GM18907 (cell line): ENCODE data around the gene CCNJL.

Experiments
- ATAC-seq: cut with Tn5 transposase; IDR thresholded peaks from one replicate; pipeline ENCODE4 v1.9.1; 2021; ENCODE audit warnings: mild to moderate bottlenecking, moderate library complexity; ENCODE audit not compliant: unreplicated experiment

The CCNJL gene

DNA sequence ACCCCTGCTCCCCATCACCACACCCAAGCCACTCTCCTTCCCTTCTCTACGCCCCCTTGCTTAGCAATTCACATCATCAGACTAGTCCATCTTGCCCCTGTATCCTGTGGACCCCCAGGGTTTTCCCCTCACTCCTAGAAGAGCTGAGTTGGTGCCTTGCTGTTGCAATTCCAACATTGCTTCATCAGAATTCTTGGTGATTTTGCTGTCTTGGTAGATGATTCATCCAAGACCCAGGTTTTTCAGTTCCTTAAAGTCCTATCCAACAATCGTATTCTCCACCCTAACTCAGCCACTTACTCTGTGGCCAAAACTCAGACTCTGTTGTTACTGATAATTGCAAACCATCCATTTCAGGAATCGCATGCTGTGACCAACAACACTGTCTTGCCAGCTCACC lies 21.4 kb upstream of the CCNJL start:
- ATAC-seq, result no peak

DNA sequence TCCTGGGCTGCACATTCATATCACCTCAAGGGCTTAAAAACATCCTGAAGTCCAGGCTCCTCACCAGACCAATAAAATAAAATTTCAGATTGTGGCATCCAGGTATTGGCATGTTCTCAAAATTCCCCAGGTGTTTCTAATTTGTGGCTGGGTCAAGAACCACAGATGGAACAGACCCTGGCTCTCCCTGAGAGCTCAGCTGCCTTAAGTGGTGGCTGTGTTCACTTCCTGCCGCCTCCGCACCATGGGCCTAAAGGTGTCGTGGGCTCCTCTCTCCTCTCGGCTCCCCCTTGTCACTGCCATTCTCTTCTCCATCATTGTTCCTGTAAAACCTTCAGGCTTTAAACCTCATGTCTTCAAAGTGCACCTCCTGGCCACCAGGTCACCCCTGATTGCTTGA lies 17.8 kb upstream of the CCNJL start:
- ATAC-seq, result no peak

DNA sequence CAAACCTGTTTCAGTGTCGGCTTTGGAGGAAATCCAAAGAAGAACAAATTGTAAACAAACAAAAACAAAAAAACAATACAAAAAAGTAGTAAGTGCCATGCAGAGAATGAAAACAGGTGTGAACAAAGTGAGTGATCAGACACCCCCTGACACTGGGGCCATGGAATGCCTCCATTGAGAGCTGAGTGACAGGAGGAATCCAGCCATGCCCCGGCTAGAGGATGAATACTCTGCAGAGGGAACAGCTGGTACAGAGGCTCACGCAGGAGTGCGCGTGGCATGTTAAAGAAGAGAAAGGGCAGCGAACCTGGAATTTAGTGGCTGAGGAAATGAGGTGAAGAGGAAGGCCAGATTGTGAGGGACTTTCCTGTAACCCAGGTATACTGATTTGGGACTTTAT lies 15.5 kb upstream of the CCNJL start:
- ATAC-seq, result no peak

DNA sequence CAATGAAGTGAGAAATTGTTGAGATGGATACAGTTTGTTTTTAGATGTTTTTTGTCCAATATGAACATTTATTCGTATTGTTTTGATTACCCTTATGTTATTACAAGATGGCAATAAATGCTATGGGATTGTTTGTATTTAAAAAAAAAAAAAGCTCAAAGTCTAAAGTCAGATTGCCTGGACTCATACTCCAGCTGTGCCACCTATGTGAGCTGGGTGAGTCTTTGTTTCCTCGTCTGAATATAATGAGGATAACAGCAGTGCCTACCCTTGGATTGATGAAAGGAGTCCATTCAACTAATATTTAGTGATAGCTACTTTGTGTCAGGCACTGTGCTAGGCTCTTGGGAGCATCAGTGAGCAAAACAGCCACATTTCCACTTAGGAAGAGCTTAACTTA lies 14.6 kb upstream of the CCNJL start:
- no peak for ATAC-seq

DNA sequence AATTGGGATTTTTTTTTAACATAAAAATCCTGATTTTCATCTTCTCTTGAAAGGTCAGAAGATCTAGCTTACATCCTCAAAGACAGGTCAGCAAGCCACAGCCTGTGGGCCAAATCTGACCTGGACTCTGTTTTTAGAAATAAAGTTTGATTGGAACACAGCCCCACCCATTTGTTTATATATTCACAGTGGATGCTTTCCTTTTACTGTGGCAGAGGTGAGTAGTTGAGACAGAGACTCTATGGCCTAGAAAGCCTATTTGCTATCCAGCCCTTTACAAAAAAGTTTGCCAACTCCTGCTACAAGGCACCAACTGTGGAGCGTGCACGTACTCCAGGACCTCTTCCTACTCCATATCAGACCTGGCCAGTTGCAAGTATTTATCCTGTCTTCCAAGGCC lies 13.4 kb upstream of the CCNJL start:
- ATAC-seq, result no peak

DNA sequence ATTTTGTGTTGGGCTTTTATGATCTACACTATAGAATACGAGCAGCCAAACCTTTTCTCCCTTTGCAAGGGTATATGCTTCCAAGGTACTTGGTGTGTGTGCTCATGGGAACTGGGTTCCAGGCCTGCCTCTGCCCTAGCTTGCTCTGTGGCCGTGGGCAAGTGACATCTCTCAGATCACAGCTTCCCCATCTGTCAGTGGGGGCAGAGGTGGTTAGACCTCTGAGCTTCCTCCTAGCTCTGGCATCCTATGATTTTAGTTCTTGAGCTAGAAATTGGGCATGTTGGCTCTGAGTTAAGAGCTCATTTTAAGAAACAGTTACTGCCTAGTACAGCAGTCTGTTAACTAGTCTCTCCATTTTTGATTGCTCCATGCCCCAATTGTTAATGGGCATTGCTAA lies 12.5 kb upstream of the CCNJL start:
- ATAC-seq, result no peak

DNA sequence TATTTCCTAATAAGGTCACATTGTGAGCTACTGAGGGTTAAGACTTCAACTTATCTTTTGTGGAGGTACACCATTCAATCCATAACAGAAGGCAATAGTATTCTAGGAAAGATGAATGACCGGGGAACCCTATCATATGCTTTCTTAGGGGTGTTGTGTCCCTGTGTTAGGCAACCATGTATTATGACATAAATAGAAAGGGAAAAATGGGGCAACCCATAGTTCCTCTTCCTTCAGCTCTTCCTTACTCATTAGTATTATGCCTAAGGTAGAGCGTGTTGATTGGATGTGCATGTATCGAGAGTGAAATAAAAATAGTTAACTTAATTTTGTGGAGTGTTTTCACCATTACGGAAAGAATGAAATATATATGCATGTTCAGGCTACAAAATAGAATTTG lies 6.0 kb upstream of the CCNJL start:
- no peak for ATAC-seq

DNA sequence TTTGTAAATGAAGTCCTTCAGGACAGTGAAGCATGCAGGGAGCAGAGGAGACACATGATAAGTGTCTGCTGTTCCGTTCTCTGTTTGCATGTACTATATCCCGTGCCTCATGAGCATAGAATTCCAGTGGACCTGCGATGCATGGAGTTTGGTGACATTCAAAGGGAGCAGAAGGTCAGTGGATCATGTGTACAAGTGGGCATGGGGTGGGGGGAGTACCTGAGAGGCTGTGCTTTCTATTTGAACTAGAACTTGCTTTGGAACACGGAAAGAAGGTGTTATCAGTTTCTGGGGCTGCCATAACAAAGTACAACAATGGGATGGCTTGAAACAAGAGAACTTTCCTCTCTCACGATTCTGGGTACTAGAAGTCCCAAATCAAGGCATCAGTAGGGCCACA lies 5.1 kb upstream of the CCNJL start:
- ATAC-seq, result no peak

DNA sequence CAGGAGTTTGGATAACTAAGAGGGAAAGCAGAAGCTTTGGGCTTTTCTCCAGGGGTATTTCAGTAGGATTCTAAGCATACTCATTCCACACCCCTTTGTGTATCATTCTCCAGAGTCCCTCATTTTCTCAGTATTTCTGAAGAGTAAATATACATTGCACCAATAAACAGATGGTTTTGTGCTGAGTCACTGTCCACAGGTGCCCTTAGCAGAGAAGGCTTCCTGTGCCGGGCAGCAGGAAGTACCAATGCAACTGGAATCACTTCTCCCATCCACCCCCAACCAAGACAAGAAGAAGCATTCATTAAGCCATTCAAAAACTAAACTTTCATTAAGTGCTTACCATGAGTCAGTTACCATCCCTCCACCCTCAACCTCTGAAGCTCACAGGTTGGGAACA lies 3.6 kb upstream of the CCNJL start:
- no peak for ATAC-seq

DNA sequence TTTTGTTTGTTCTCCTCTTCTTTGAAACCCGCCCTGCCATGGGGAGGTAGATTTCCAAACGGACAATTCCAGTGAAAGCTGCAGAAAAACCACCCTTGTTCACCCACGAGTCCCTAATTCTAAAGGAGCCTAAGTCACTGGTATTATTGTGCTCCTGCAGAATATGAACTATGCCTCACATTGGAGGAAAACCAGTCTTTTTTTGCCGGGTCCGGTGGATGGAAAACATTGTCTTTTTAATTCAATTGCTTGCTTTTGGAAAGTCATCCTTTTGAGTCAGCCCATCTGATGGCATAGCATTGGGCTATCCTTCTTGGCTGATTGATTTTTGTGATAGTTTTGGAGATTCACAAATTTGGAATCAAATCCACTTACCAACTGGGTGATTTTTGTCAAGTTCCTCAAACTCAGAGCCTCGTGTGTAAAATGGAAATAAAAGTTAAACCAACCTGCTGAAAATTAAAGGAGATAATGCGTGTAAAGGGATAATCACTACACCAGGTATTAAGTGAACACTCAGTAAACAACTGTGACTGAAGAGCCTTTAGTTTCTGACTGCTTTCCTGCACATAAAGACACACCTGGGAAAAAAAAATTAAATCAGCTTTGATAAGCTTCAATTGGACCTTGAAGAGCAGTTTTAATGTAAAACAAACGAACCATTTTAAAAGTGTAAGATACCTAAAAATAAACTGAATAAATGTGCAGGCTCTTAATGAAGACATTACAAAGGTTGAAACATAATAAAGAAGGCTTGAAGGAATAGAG lies 780 bp upstream of the CCNJL start:
- no peak for ATAC-seq

DNA sequence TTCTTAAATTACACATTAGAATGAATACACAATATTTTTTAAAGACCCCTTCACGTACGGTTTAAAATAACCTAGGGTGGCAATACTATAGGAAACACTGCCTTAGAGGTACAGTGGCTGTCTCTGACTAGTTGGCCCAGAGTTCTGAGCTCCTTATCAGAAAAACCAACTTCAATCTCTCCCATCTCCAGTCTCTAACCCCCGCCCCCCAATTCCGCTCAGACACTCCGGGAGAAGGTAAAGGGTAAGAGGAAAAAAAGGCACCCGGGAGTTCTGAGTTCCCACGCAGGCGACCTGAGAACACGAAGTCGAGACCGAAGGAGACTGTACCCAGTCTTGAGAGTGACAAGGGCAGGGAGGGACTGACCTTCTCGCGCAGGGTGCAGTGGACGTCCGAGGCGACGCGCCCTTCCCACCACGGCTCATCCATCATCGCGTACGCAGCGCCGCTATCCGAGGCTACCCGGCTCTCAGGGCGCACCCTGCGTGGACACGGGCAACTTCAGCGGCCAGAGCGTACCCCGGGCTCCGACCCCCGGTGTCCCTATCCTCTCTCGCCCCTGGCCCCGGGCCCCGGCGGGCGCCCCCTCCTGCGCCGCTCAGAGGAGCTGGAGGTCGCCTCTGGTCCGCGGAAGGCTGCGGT lies 752 bp downstream of the CCNJL start:
- ATAC-seq, result peak; percentile 16

DNA sequence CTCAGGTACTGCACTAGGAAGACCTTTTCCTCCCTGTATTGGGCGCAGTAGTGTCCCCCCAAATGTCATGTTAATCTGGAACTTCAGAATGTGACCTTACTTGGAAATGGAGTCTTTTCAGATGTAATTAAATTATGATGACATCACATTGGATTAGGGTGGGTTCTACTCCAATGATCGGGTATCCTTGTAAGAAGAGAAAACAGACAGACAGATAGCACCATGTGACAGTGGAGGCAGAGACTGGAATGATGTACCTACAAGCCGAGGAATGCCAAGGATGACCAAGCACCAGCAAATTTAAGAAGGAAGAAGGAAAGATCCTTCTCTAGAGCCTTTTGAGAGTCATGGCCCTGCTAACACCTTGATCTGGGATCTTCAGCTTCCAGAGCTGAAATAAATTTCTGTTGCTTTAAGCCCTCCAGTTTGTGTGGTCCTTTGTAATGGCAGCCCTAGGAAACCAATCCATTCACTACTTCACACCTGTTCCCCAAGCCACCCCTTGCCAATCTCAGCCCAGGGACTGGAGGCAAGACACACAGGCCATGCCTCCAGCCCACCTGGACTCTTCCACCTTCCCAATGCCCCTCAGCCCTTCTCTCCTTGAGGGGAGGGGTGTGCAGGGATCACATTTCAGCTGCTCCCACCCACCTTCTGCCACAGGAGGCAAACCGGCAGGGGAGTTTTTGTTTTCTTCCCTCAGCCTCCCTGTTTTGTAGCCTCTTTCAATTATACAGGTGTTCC lies 1.6 kb downstream of the CCNJL start:
- ATAC-seq, result no peak

DNA sequence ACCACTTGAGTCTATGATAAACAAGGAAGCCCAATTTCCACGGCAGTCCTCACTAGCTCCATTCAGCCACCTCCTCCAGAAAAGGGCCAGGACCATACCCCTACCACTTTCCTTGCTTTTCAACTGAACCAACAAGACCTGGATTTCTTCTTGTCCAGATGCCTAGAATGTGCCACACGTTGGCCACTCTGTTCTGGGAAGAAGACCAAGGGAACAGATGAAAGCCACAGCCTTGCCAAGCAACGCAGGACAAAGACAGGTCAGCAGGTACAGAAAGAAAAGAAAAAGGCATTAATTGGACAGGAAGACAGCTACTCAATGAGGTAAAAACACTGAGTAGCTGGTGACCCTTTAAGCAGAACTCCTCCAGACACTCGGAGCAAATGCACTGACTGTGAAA lies 2.2 kb downstream of the CCNJL start:
- no peak for ATAC-seq

DNA sequence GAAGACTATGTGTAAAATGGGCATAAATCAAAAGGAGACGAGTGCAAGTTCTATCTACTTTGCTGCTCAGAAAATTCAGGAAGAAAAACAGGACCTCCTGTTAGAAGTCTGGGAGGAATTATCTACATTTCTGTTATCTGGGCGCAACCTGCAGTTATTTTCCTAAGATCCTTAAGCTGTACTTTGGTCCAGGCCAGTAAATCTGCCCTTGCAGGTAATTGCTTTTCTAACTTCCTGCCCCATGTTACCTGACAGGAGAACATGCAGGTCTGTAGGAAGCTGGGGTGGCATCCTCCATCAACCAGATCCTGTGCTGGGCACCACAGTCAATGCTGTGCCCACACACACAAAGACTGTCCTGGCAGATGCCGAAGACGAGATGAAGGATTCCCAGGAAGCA lies 5.7 kb downstream of the CCNJL start:
- no peak for ATAC-seq

DNA sequence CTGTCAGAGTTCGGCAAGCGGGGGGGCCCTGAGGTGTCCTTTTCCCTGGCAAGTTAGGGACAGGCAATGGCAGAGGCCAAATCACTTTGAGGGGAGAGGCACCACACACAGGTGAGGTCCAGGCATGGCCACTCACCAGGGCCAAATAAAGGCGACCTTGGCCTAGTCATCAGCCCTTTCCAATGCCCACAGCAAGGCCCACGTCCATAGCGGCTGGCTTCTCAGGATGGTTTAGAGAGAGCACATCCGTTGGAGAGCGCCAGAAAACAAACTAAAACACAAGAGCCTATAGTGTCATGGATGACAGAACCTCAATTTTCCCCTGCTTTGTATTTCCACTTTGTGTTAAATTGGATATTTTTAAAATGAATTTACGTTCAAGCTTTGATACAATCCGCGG lies 7.0 kb downstream of the CCNJL start:
- ATAC-seq, result no peak

DNA sequence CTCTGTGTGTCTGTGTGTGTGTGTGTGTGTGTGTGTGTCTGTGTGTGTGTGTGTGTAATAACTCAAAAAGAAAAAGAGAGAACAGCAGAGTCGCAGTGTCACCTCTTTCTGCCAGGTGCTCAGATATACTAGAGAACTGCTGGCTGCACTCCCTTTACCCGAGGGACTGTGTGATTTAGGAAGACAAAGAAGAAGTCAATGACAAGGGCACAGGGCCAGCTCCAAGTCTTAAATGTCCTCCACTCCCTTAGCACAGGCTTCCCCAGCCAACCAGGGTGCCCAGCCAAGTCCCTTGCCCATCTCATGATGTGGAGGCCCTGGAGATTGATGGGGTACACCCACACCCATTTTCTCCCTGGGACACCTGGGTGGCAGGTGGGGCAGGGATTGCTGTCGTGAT lies 8.7 kb downstream of the CCNJL start:
- ATAC-seq, result no peak

DNA sequence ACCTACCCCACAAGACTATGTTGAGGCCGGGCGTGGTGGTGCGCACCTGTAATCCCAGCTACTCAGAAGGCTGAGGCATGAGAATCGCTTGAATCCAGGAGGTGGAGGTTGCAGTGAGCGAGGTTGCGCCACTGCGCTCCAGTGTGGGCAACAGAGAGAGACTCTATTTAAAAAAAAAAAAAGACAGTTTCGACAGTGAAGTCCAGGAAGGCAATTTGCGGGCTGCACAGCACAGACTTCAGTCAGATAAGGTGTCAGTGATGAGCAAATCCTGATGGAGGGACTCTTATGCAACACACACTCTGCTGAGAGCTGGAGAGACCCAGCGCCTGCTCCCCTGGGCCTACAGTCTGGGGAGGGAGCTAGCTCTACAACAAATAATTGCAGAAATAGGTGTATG lies 14.2 kb downstream of the CCNJL start:
- no peak for ATAC-seq

DNA sequence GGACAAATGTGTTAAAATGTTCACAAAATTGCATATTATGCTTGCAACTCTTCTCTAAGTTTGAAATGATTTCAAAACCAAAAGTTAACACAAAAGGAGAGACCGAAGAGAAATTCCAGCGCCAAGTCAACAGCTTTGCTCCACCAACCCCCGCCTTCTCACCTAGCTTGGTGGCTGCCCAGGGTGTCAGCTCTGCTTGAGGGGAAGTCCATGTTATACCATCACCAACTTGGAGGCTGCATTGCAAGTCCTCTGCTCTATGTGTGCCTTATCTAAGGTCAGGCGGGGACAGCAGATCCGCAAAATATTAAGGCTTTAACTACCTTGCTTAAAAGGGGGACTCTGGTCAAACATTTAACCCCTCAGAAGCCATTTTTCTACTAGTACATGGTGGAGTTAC lies 14.6 kb downstream of the CCNJL start:
- no peak for ATAC-seq

DNA sequence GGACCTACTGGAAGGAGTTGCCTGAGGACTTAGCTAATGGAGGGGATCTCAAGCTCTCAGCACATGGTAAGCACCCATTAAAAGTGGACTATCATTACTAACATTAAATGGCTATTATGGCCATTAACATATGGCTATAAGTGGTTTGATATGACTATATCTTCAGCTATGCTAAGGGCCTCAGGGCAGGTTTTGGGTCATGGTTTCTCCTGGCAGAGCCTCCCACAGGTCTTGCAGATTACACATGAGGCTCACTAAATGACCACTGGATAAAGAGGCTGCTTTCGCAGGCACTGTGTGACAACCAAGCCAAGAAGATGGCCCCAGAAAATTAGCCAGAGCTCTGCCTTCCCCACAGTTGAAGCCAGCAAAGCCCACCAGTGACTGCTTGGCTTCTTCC lies 15.4 kb downstream of the CCNJL start:
- no peak for ATAC-seq

DNA sequence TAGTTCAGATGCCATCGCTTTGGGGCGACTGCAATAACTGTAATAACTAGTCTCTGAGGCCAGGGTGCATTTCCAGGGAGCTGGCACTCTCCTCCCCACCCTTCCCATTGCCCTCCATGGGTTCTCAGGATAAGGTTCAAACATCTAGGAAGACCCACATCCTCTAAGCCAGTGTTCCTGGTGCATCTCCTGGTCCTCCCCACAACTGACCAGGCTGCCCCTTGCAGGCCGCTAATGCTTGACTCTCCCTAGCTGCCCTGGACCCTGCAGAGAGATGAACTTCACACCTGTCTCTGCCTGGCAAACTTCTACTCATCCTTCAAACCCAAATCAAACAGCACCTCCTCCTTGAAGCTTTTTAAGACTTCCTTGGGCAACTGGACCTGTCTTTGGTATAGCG lies 15.9 kb downstream of the CCNJL start:
- no peak for ATAC-seq

DNA sequence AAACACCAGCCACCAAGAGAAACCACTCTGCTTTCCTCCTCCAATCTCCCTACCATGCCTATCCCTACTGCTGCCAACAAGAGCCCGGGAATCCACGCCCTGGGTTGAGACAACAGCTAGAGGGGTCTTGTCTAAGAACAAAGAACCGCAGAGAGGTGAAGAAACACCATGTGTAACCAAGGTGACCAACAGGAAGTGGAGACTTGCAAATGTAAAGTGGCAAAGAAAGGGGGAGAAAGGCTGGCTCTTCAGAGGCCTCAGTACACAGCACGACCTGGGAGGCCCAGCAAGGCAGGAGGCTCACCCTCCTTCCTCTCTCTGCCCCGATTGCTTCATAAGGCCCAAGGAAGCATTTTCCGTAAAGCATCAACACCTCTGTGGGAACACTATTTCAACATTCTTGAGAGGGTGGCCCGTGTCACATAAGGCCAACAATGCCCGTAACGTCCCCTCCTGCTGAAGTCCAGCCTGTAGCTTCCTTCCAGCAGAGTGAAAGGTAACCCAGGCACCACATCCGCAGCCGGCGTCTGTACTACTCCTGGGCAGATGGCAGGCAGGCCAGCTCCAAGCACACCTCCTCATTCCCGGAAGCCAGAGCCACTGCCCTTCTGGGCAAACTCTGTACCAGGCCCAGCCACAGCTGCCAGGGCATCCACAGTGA lies 18.3 kb downstream of the CCNJL start:
- ATAC-seq, result no peak

DNA sequence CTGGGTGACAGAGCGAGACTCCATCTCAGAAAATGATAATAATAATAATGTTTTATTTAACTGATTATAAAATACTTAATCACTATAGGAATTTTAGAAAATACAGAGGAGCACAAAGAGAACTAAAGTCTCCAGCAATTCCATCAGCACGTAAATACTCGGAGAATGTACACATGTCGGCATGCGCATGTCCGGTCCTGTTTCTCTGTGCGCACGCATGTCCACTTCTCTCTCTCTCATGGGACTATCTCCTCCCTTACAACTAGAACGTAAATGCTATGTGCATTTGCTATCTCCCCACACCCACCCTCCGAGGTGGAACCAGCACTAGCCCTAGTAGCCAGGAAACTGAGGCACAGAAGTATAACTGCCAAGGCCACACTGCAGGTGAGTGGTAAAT lies 19.0 kb downstream of the CCNJL start:
- ATAC-seq, result no peak
